Measurements from ENCODE around the gene WASHC3. TPM values are rescaled to one million over a fixed set of nuclear protein-coding genes. Genes with fewer than 3 reads are reported as not detected.

Gene WASHC3, protein sequence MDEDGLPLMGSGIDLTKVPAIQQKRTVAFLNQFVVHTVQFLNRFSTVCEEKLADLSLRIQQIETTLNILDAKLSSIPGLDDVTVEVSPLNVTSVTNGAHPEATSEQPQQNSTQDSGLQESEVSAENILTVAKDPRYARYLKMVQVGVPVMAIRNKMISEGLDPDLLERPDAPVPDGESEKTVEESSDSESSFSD
- 29.3 to 36.8 TPM (median 32.6 TPM) in 5 replicates for total RNA-seq (2022; extraction: Qiagen RNA extraction; ENCODE audit: low read depth)

DNA sequence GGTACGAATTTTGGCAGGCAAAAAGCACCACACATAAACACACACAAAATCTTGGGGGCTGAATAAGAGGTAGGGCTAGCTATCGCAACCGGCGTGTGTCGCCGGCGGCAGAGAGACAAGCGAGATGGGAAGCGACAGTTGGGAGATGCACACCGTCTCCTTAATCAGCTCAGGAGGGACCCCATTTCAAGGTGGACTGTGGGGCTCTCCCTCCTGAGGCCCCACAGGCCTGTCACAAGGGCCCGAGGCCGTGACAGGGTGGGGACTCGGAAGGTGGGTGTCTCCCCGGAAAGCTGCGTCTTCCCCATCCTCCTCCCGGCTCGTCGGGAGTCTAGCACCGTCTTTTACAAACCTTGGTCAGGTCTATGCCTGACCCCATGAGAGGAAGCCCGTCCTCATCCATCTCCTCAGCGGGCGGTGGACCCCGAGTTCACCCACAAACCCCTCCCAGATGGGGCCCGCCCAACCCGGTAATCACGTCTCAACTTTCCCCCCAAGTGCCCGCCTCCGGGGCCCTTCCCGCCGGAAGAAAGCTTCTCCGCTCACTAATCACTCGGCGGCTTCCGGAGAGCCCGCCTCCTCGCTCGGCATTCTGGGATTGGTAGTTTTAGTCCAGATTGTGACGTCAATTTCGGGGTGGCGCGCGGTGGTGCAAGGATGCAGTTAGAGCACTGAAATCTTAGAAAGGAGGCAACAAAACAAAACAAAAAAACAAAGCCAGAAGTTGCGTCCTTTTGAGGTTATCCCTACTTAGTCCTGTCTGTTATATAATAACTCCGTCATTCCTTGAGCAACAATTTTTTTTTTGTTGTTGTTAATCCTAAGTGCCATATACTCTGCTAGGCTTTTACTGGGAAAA, at the start of gene WASHC3:
Gene WASHC3, minus strand, starts transcription at position 432 of the 859 bp plus-strand sequence. Its CDS starts 29 bp downstream, at position 403.

Other genes starting within 250 kb of the WASHC3 start
- 11.3 to 16.2 TPM (median 14.7 TPM) in 5 replicates for gene GNPTAB, start 231.0 kb downstream of the WASHC3 start, total RNA-seq (2022; extraction: Qiagen RNA extraction; ENCODE audit: low read depth)
- gene DRAM1, start 184.4 kb downstream of the WASHC3 start, total RNA-seq (2022; extraction: Qiagen RNA extraction; ENCODE audit: low read depth): 23.8 to 29.4 TPM (median 28.9 TPM) in 5 replicates
- gene NUP37, start 58.1 kb upstream of the WASHC3 start, total RNA-seq (2022; extraction: Qiagen RNA extraction; ENCODE audit: low read depth): 66.5 to 82.8 TPM (median 74.1 TPM) in 5 replicates
- 19.7 to 25.0 TPM (median 22.3 TPM) in 5 replicates for gene PARPBP, start 58.2 kb upstream of the WASHC3 start, total RNA-seq (2022; extraction: Qiagen RNA extraction; ENCODE audit: low read depth)
- 0.07 TPM in 1 of 5 replicates, not detected in the others for gene PMCH, start 135.8 kb upstream of the WASHC3 start, total RNA-seq (2022; extraction: Qiagen RNA extraction; ENCODE audit: low read depth)